Small intestine (tissue), 7 donors: ENCODE results near the gene BACE2. TPM values are rescaled to one million over a fixed set of nuclear protein-coding genes. Genes with fewer than 3 reads are reported as not detected.
A peak's percentile ranks its signal among the peaks of the same experiment; 100 is the strongest.

ENCODE experiments used
- DNase-seq, 2 donors: peaks; one replicate each; pipeline versions ENCODE4 v3.0.0 to v3.0.0-alpha.2; 2013
- FAIRE-seq: peaks from 2 replicates; lab custom pipeline; 2012; peaks lifted over from hg19 to GRCh38; lab: Jason Lieb, UNC
- H3K27ac ChIP-seq, 3 donors: one replicate each; pipeline ENCODE4 v1.5.1; 2013; ENCODE audit warnings: low read length in 2 of 3, mild to moderate bottlenecking in 2 of 3, control low read depth in 1 of 3, inconsistent platforms in 1 of 3, low read depth in 1 of 3, moderate library complexity in 1 of 3
- H3K27me3 ChIP-seq, 3 donors: one replicate each; pipeline ENCODE4 v1.6.1; 2013; ENCODE audit warnings: low read length in 3 of 3, inconsistent platforms in 1 of 3; ENCODE audit not compliant: control insufficient read depth in 3 of 3, insufficient read depth in 3 of 3
- H3K36me3 ChIP-seq, 3 donors: one replicate each; pipeline ENCODE4 v1.6.1; 2013; ENCODE audit warnings: low read length in 3 of 3, inconsistent platforms in 1 of 3, low read depth in 1 of 3, mild to moderate bottlenecking in 1 of 3, moderate library complexity in 1 of 3; ENCODE audit not compliant: control insufficient read depth in 3 of 3, insufficient read depth in 2 of 3
- H3K4me1 ChIP-seq, 3 donors: one replicate each; pipeline ENCODE4 v1.6.1; 2013; ENCODE audit warnings: low read length in 2 of 3, inconsistent platforms in 1 of 3, low read depth in 1 of 3, mild to moderate bottlenecking in 1 of 3, moderate library complexity in 1 of 3; ENCODE audit not compliant: control insufficient read depth in 3 of 3, insufficient read depth in 2 of 3
- H3K4me3 ChIP-seq, 3 donors: one replicate each; pipeline ENCODE4 v1.5.1; 2013; ENCODE audit warnings: low read length in 3 of 3, control low read depth in 1 of 3, inconsistent platforms in 1 of 3, low read depth in 1 of 3, mild to moderate bottlenecking in 1 of 3, moderate library complexity in 1 of 3
- H3K9me3 ChIP-seq, 2 donors: one replicate each; pipeline ENCODE4 v1.6.1; 2013; ENCODE audit warnings: low read depth in 1 of 2, low read length in 1 of 2; ENCODE audit not compliant: control insufficient read depth in 2 of 2, insufficient read depth in 1 of 2
- WGBS, 3 donors: extraction: QIAGEN DNeasy Blood & Tissue Kit; methylation state at CpG; one replicate each; pipeline ENCODE4 v1.1.7; 2013; 5-methylcytosine and 5-hydroxymethylcytosine counted together
- polyA plus RNA-seq, 4 donors: library from polyadenylated mRNA; stranded (reverse) in 3 of 4; unstranded in 1 of 4; fragments of 200-250 nt in 3 of 4; fragments of 120-200 nt in 1 of 4; gene quantifications; one replicate each; pipeline versions ENCODE4 v1.2.1 to v1.2.3, GENCODE V29; 2013
- donor health status: healthy with polysubstance abuse.
- donor health status: control.
- donor health status: control.
- donor health status: Bipolar disorder and iron deficiency.
- donor health status: healthy.

BACE2 gene
- polyA plus RNA-seq, 4 donors = 3.2 to 56.1 (median 9.1) TPM

DNA sequence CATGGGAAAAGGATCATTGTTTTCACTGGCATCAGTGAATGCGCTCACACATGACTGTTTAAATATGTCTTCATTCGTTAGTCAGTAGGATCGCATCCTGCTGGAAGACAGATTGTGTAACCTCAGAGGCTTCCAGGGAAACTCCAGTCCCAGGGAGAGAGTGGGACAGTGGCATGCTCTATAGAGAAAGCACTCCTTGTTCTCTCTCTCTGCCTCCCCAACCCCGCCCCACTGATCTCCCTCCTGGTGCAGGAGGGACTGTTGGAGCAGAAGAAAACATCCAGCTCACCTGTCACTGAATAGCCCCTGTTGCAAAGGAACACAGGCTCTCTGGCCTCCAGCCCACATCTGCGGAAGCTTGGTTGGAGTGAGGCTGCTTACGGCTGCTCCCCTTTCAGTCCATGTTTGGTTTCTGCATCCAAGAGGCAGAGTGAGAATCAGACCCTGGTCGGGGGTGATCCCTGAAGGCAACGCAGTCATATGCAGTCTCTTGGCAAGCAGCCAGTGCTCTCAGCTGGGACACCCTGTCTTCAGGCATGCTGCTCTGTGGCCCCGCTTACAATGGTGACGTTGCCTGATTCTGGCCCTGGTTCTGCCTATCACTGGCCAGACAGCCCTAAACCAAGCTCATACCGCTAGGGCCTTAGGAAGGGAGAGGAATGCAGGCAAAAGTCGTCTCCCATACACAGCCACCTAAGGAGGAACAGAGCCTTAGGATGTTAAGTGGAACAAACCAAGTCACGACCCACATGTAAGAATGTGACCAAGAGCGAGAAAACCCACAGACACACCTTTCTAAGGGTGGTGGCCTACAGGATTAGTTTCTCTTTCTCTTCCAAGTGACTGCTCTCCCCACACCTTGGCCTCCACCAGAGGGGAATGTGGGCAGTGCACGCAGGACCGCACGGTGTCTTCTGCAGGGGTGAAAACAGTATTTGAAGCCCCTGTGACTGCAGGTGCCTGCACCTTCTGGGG lies 39.7 kb downstream of the BACE2 start:
- no peaks in the 10 kb centered on the region for H3K27me3 ChIP-seq
- H3K36me3 ChIP-seq = peaks cover 0 to 2% (median 0%) of the 10 kb centered on the region in 3 donors
- peaks cover 0 to 4% of the 10 kb centered on the region in 2 donors for H3K9me3 ChIP-seq
- peak overlapping the region in 1 of 3 donors; percentile 51 for H3K27ac ChIP-seq
- H3K4me3 ChIP-seq = no peak overlapping the region
- DNase-seq (peak; percentile 52 to 80), FAIRE-seq (no peak)
- 18 to 49% (median 45%) methylated on average over 17 of the region's 17 CpGs for WGBS, 3 donors
- no peaks in the 10 kb centered on the region for H3K4me1 ChIP-seq

- peaks cover 0 to 2% (median 0%) of the 10 kb centered on the region in 3 donors for H3K36me3 ChIP-seq
- WGBS, 3 donors = 37 to 62% (median 46%) methylated on average over 6 of the region's 6 CpGs
- FAIRE-seq (no peak), DNase-seq (no peak)
- H3K27me3 ChIP-seq = no peaks in the 10 kb centered on the region
- H3K27ac ChIP-seq = peak overlapping the region in 1 of 3 donors; percentile 51
- H3K9me3 ChIP-seq = peaks cover 0 to 4% of the 10 kb centered on the region in 2 donors
- H3K4me1 ChIP-seq = no peaks in the 10 kb centered on the region
- H3K4me3 ChIP-seq = no peak overlapping the region
Observed at GRCh38 chr21:41208376-41208763, 40.4 kb downstream of the BACE2 start.

DNA sequence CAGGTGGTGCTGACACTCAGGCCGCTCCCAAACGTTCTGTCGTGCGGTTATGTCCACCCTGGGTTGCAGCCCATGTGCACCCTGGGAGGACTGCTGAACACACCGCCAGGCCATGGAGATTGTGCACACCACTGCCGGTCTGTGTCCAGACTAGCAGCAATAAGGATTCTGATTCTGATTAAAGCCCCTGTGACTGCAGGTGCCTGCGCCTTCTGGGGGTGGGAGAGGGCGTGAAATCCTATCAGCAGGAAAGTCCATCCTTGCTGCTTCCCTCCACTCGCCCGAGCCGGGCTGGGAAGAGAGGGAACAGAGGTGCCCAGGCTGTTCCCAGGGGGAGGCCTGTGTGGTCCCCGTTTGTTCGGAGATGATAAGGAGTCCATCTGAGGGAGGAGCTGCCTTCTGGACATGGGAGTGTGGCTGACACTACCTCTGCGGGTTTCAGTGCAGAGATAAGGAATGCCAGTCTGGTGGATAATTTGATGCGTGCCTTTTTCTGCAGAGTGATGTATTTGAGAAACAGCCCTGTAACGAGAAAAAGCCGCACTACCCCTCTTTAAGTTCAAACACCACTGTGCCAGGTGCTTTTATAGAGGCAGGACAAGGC lies 41.2 kb downstream of the BACE2 start:
- WGBS, 3 donors = 73 to 87% (median 75%) methylated on average over 17 of the region's 17 CpGs
- Histone ChIP-seq H3K27me3 (no peaks in the 10 kb centered on the region), H3K4me3 (no peak overlapping the region), H3K36me3 (peaks cover 0 to 2% (median 0%) of the 10 kb centered on the region in 3 donors), H3K4me1 (no peaks in the 10 kb centered on the region), H3K9me3 (peaks cover 0 to 4% of the 10 kb centered on the region in 2 donors), H3K27ac (no peak overlapping the region)
- no peak for DNase-seq
- no peak for FAIRE-seq

DNA sequence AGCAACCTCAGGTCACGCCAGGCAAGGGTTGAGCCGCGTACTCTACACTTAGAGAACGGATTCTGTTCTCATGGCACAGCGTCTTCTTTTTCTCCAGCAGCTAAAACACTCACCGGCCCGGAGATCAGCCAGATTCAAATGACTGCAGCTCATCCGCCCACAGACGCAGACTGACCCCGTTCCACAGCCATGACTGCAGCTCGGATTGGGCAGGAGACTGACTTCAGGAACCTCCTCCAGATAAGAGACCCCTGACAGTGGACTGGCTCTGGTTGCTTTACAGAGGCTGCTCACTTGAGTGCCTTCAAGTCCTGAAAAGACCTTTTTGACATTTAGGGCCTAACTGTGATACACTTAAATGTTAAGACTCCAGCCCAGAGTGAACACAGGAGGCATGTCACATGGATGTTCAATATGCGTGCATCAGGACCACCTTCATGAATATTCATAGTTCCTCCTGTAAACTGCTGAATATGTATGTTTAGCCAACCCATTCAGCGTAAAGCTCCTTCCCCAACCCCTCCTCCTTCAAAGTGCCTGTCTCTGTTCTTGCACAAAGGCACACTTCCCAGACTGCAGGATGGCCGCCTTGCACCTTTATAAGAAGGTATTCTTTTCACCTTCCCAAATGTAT lies 42.6 kb downstream of the BACE2 start:
- FAIRE-seq (no peak), DNase-seq (no peak)
- Histone ChIP-seq H3K27me3 (no peaks in the 10 kb centered on the region), H3K4me3 (no peak overlapping the region), H3K4me1 (no peaks in the 10 kb centered on the region), H3K27ac (no peak overlapping the region), H3K9me3 (peaks cover 0 to 4% of the 10 kb centered on the region in 2 donors), H3K36me3 (peaks cover 0 to 2% (median 0%) of the 10 kb centered on the region in 3 donors)
- 89 to 94% (median 93%) methylated on average over 14 of the region's 14 CpGs for WGBS, 3 donors

GRCh38 chr21:41211060-41211805 lies 43.3 kb downstream of the BACE2 start:
- Histone ChIP-seq H3K4me1 (no peaks in the 10 kb centered on the region), H3K36me3 (peaks cover 0 to 2% (median 0%) of the 10 kb centered on the region in 3 donors), H3K27ac (no peak overlapping the region), H3K27me3 (no peaks in the 10 kb centered on the region), H3K9me3 (peaks cover 0 to 4% of the 10 kb centered on the region in 2 donors), H3K4me3 (no peak overlapping the region)
- DNase-seq (no peak), FAIRE-seq (no peak)
- 81 to 93% (median 90%) methylated on average over 8 of the region's 8 CpGs for WGBS, 3 donors

GRCh38 chr21:41213021-41213420 lies 45.1 kb downstream of the BACE2 start:
- peaks cover 2 to 6% (median 3%) of the 10 kb centered on the region in 3 donors for H3K4me1 ChIP-seq
- H3K9me3 ChIP-seq = peaks cover 0 to 4% of the 10 kb centered on the region in 2 donors
- H3K36me3 ChIP-seq = peaks cover 0 to 2% (median 0%) of the 10 kb centered on the region in 3 donors
- WGBS, 3 donors = 85 to 95% (median 89%) methylated on average over 5 of the region's 5 CpGs
- DNase-seq = no peak
- no peak for FAIRE-seq
- no peak overlapping the region for H3K27ac ChIP-seq
- no peaks in the 10 kb centered on the region for H3K27me3 ChIP-seq
- no peak overlapping the region for H3K4me3 ChIP-seq

DNA sequence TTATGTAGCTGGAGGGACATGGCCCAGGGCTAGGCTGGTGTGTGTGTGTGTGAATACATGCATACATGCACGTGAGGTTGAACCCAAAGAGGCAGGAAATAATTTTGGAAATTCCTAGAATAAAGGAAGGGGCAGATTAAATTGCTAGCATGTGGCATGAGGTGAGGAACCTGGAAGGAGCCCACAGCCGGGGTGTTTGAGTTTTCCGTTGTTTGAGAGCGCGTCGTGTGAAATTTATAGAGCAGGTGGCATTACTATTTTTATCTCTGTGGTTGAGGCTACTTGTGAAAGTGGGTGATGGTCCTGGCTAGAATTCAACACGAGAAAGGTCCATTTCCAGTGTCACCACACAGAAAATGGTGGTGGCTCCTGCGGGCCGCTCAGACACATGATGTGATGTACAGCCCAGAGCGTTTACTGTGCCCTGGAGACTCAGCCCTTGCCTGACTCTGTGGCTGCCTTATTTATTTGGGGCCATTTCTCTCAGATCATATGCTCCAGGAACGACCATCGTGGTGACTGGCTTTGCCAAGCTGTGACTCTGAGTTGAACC lies 48.0 kb downstream of the BACE2 start:
- Histone ChIP-seq H3K9me3 (peaks cover 0 to 4% of the 10 kb centered on the region in 2 donors), H3K4me1 (peaks cover 2 to 6% (median 3%) of the 10 kb centered on the region in 3 donors), H3K27me3 (no peaks in the 10 kb centered on the region), H3K36me3 (peaks cover 0 to 2% (median 0%) of the 10 kb centered on the region in 3 donors), H3K4me3 (no peak overlapping the region), H3K27ac (no peak overlapping the region)
- WGBS, 3 donors = 75 to 84% (median 76%) methylated on average over 12 of the region's 12 CpGs
- FAIRE-seq (no peak), DNase-seq (no peak)
